HG03196 (cell line): Measurements from ENCODE around the gene AQP12B.
"Not testable (repeated sequence)": the region's sequence is repeated elsewhere in the genome, so short reads cannot be mapped to it uniquely, and the experiment has no call there.

Experiments
- ATAC-seq: cut with Tn5 transposase; IDR thresholded peaks from one replicate; pipeline ENCODE4 v1.9.1; 2021; ENCODE audit not compliant: unreplicated experiment

Gene AQP12B

DNA sequence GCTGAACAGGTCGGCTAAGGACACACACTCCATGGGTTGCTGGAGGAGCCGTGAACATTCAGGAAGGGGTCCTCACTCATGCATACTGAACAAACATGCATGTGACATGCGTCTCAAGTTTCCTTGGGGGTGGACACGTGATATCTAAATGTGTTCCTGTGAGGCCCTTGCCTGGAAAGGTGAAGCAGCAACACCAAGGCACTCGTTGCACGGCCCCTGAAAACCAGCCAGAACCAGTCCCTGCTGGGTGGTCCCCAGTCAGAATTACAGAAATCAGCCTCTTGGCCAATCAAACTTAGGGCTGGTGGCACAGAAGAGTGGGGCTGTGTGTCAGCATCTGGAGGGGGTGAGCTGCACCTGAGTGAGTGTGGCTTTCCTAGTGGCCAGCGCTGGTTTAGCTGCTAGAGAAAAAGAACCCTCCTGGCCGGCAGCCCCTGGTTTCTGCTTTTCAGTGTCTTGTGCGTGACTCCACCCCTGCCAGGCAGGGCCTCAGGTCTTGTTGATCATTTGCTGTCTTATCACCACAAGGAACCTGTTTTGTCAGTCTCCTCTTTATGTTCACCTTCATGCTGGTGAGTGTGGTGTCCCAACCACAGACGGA lies 3.2 kb upstream of the AQP12B start:
- ATAC-seq = no peak

DNA sequence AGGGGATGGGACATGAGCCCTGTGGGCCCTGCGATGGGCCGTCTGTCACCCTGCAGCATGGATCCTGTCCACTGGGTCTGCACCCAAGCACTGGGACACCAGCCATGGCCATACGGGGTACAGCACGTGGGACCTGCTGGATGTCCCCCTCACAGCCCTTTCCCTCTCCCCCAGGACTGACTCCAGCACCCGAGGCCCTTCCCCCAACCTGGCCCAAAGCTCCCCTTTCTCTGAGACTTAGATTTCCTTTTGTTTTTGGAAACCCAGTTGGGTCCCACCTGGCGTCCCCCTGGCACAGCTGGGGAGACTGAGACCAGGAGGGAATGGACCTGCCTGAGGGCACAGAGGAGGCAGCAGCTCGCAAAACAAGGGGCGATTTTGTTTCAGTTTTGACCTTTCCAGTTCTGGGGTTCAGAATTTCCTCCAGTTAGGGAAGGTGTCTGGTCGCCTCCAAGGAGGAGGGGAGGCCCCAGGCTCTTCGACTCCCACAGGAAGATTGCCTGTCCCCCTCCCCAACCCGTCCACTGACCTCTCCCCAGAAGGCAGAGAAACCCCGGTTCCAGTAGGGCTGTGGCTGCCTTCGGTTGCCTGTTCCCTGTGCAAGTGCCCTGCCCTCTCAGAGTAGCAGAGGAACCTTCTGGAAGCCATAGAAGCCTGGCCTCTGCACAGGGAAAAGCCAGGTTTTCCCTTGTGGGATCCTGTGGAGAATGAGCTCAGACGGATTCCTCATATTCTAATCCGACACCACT lies 1.5 kb upstream of the AQP12B start:
- not testable (repeated sequence) for ATAC-seq

DNA sequence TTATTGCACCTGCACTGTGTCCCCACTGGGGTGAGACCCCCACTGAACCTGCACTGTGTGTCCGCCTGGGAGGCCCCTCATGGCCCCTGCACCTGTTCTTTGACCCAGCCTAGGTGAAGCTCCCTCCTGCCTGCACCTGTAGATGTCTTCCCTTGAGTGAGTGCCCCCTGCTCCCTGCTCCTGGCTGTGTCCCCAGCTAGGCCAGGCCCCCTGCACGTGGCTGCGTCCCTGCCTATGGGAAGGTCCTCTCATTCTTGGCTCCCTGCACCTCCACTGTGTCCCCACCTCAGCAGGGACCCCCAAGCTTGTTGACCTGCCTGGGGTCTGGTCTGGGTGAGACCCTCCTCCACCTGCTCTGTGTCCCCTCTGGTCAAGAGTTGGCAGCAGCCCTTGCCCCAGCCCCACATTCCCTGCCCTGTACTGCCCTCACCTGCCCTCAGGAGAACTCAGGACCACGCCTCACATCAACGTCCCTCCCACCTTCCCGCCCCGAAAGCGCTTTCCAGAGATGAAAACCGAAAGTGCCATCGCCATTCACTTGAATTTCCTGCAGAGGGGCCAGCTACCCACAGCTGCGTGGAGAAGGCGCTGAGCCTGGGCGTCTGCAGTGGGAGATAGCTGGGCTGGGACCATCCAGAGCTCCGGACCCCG lies 769 bp upstream of the AQP12B start:
- ATAC-seq = not testable (repeated sequence)

DNA sequence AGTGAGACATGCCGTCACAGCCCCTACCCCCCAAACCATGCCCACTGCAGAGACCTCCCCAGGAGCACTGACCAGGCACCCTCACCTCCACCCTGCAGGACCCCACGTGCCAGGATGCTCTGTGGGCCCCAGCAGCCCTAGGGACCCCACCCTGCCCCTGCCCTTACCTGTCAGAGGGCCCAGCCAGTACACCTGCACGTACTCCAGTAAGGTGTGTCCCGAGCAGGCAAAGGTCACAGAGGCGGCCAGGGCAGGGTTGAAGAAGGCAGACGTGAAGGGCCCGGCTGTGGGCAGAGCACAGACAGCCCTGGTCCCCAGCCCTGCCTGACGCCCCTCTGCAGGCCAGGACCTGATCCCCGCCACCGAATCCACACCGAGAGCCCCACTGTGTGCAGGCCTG lies 2.5 kb downstream of the AQP12B start:
- not testable (repeated sequence) for ATAC-seq

DNA sequence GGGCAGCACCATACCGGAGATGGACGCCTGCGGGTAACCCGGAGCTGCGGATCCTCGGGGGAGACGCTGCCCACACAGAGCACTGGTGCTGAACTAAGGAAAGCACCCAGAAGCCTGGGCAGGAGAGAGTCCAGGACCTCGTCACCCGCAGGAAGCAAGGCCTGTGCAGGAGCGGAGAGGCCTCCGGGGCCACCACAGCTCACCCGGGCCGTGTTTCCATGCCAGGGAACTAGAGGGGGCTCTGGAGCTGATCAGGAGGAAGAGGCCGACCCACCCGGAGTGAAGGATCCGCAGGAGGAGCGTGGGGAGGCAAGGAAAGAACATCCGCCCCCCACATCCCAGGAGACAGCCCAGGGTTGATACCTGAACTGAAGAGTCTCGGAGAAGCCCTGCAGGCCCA lies 3.8 kb downstream of the AQP12B start:
- ATAC-seq = not testable (repeated sequence)

DNA sequence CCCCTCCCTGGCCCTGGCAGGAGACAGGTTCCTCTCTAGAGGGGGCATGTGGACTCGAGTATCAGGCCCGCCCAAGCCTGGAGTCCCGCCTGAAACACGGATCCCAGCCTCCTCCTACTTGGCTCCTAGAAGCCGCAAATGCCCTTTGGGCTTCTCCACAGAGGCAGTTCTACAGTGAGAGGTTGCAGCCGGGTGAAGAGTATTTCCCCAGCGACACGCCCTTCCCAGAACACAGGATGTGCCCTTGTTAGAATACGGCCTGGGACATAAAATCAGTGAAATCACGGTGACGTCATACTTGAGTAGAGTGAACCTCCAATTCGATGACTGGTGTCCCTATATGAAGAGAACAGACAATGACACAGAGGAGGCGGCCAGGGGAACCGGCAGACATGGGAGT lies 4.6 kb downstream of the AQP12B start:
- not testable (repeated sequence) for ATAC-seq

DNA sequence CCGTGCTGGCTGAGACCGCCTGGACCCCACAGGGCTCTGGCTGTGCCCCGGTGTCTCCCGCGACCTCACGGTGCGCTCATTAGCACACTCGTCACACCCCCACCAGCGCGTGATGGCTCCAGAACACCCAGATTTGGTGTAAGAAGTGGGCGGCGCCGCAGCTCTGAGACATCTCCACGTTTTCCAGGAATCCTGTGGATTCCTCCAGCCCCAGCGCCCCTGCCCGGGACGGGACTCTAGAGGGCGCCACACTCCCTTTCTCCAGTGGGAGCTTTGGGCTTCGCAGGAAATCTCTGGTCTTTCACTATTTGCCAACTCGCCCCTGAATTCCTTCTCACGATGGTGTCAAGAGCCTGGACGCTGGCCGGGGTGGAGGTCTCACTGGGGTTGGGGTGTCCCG lies 7.3 kb downstream of the AQP12B start:
- ATAC-seq = not testable (repeated sequence)

DNA sequence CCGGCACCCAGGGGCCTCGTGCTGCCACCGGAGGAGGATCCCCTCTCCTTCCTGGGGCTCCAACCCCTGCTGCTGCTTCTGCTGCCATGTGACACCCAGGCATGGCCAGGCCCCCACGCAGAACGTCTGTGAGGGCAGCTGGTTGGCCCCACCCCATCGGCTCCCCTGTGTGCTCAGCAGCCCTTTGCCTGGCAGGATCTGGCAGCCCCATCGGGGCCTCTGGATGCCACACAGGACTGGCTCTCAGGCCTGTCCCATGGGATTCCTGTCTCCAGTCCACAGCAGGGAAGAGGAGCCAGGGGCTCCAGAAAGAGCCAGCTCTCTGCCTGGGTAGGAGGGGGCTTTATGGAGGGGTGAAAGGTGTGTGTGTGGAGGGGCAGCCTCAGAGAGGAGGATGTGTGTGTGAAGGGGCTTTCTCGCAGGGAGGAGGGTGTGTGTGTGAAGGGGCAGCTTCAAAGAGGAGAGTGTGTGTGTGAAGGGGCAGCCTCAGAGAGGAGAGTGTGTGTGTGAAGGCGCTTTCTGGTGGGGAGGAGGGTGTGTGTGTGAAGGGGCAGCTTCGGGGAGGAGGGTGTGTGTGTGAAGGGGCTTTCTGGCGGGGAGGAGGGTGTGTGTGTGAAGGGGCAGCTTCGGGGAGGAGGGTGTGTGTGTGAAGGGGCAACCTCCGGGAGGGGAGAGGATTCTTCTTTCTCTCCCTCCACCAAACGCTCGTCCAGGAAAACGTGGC lies 8.1 kb downstream of the AQP12B start:
- ATAC-seq = not testable (repeated sequence)

DNA sequence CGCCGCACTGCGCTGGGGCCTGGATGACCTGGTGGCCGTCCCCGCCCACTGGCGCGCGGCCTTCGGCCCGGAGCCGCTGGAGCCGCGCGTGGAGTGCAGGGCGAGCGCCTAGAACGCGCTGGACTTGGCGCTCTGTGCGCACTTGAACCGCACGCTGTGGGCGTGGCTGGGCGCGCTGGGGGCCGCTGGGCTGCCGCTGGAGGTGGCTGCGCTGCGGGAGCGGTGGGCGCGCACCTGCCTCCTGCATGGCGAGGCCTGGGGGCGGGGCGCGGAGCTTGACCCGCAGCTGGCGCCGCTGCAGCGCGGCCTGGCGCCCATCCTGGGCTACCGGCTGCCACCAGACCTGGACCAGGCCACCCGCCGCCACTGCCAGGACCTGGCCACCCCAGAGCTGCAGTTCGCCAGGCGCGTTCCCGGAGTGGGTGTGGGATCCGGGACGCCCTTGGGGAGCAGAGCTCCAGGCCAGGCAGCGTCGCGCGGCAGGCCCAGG lies 9.9 kb downstream of the AQP12B start:
- ATAC-seq = no peak

DNA sequence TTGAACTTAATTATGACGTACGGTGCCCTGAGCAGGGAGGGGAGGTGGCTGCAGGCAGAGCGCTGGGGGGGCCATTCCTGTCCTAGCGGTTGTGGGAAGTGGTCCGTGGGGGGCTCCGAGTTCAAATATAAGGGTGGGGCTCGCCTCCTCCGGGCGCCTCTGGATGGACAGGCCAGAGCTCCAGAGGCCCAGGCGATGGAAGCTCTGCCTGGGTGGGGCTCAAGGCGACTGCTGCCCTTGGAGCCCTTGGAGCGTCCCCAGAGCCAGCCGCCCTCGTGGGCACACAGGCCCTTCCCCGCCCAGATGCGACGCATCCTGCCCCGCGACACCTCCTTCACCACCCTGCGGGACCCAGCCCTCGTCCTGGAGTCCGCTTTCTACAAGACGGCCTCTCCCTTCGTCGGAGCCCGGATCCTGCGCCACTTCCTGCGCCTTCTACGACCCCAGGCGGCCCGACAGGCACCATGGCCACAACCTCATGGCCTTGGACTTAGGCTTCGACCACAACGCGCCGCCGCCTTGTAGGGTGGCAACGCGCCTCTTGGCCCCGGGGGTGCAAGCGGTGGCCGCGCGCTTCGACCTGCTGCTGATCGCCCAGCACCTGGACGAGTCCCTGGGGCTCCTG lies 10.5 kb downstream of the AQP12B start:
- no peak for ATAC-seq

DNA sequence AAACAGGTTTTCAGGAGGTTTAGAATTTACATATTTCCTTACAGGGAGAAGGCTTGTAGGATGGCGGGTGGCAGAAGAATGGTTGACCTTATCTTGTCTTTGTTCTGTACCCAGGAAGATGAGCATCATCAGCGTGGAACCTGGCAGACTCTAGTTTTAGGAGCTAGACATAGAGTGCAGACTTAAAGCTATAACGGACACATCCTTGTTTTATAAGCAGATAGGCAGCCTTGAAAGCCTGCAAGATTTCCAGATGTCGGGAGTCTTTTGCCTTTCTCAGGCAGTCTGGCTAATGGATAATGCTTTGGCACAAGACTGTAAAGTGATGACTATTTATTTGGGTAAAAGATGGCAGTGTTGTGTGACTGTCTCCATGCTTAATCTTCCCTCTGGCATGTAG lies 11.7 kb downstream of the AQP12B start:
- no peak for ATAC-seq

DNA sequence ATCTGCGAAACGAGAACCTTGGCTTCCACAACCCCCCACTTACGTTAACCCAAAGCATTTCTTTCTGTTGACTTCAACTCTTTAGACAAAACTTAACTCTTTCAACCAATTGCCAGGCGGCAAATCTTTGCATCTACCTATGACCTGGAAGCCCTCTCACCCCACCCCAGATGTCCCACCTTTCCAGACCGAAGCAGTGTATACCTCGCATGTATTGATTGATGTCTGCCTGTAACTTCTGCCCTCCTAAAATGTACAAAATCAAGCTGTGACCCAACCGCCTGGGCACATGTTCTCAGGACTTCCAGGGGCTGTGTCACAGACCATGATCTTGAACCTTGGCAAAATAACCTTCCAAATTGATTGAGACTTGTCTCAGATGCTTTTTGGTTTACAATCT lies 12.3 kb downstream of the AQP12B start:
- ATAC-seq = no peak

DNA sequence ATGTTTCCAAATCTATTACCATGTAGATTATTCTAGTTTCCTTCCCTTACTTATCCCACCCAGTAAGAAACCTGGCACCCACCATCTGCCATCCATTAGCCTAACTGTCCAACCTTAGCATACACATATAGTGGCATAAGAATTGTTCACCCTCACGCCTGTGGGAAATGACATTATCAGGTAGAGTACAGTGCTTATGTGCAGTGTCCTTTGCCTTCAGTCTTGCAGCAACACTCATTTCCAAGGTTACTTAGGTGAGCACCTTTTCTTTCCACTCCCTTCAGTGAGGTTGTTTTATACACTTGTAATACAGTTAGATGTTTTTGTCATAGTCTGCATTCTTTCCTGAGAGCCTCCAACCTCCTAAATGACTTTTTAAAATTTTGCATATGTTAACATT lies 18.1 kb downstream of the AQP12B start:
- no peak for ATAC-seq

DNA sequence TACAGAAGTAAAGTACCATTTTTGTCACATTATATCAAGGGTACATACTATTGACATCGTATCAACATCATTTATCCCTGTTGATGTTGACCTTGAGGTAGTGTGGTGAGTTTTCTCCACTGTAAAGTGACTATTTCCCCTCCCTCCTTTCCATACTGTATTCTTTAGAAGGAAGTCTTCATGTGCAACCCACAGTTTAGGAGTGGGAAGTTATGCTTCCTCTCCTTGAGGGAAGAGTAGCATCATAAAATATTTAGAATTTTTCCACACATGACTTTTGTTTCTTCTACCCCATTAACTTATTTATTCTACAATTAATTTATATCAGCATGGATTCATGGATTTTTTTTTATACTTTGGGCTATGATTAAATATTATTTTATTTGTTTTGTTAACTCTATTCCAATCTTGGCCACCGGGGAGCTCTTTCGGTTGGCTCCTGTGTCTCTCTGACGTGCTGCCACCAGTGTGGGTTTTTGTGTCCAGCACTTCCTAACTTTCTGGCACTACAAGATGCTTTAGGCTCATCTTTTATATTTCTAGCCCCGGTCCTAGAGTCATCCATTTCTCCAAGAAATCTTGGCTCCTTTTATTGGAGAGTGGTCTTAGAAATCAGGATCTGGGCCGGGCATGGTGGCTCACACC lies 19.0 kb downstream of the AQP12B start:
- no peak for ATAC-seq

DNA sequence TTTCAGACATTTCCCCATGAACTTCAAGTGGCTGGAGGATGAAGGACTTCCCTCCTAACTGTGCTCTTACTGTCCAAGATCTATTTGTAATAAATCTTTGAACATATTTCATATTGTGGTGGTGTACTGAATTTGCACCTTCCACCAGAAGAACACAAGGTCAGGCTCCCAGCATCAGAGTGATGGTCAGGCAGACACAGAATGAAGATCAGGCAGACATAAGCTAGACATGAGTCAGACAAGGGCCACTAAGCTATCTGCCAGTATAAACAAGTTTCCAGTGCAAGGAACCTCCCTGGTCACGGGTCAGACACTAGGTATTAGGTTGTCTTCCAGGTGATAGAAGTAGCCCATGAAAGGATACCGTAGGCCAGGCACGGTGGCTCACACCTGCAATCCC lies 20.0 kb downstream of the AQP12B start:
- ATAC-seq = no peak

DNA sequence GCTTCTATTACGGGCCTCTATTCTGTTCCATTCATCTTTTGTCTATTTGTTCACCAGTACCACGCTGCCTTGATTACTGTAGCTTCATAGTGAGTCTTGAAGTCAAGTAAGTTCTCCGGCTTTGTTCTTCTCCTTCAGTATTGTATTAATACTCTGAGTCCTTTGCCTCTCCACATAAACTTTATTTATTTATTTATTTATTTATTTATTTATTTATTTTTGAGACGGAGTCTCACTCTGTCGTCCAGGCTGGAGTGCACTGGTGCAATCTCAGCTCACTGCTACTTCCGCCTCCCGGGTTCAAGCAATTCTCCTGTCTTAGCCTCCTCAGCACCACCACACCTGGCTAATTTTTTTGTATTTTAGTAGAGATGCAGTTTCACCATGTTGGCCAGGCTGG lies 22.8 kb downstream of the AQP12B start:
- not testable (repeated sequence) for ATAC-seq

DNA sequence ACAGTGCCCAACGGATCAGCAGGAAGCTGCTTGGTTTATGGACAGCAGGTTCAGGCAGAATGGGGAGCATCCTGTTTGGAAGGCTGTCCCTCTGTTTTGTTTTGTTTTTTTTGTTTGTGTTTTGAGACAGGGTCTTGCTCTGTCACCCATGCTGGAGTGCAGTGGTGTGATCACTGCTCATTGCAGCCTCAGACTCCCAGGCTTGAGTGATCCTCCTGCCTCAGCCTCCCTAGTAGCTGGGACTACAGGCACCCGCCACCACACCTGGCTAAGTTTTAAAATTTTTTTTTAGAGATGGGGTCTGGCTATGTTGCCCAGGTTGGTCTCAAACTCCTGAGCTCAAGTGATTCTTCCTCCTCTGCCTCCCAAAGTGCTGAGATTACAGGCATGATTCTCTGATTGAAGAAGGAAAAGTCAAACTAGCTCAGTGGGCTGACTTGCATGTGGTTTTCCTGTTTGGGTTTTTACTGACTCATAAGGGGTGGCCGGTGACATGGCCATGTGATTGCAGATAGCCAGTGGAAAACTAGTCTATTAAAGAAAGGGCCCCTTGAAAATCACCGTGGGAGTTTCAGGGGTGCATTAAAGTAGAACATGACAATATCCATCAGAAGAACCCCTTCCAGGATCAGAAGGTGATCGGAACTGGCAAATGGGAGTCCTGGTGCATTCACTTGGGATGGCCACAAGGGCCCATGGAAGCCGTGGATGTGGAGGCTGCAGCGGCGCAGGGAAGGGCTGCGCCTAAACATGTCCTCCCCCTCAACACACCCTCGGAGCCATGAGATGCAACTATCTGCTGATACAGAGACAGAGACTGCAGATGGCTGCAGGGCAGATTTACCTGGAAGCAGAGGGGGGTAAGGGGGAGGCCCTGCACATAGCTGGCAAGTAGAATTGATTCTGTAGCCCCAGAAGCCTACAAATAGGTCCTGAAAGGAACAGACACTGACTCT lies 26.5 kb downstream of the AQP12B start:
- ATAC-seq = peak; percentile 58

DNA sequence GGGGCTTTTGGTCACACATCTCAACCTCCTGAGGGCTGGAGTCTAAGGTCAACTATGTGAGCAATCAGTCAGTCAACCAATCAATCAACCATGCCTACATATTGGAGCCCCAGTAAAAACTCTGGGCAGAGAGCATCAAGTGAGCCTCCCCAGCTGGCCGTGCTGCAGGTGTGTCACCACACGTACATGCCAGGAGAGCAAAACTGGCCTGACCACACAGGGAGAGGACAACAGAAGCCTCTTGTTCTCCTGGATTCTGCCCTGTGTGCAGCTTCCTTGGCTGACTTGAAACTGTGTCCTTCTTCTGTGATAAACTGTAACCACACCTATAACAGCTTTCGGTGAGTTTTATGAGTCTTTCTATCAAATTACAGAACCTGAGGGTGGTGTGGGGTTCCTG lies 31.5 kb downstream of the AQP12B start:
- ATAC-seq = no peak

DNA sequence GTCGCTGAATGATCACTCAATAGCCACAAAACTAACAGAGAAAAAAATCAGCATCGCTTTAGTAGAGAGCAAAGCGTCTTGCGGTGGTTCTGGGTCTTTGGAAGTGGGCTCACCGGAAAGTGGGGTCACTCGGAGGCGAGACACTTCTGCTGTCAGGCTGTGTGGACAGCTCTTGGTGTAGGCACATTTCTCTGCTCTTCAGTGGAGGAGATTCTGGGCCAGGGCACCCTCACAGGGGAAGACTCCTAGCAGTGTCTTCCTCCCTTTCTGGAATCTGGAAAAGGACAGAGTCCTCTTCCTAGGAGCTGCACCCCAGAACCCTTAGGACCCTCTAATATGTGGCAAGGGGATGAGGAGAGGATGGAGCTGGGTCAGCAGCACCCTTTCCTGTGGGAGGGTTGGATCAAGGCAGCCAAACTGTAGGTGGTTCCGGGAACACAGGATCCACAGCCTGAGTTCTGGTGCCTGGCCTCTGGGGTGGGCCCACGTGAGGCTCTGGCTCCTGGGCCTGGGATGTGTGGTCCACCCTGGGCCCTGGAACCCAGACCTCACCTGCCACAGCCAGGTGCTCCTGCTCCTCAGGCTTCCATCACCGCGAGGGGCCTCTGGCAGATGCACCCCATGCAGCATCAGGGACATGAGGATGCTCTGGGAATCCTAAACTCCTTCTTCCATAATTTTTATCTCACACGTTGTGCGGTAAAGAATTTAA lies 32.3 kb downstream of the AQP12B start:
- no peak for ATAC-seq
